Astrocyte (in vitro differentiated cells and primary cell): ENCODE results near the gene GIGYF2.

Experiments used
- CTCF ChIP-seq: IDR thresholded peaks from 2 replicates; pipeline ENCODE4 v1.5.1; 2011; ENCODE audit warnings: low read depth, mild to moderate bottlenecking, inconsistent platforms, low read length, moderate library complexity; ENCODE audit not compliant: insufficient read depth
- EZH2 ChIP-seq: IDR thresholded peaks from 2 replicates; pipeline ENCODE4 v1.6.1; 2012; ENCODE audit warnings: mild to moderate bottlenecking, low read length, inconsistent platforms; ENCODE audit not compliant: insufficient read depth

GRCh38 chr2:232681527-232681926, 15.6 kb upstream of the GIGYF2 start:
- TF ChIP-seq CTCF = no peak
- TF ChIP-seq EZH2 = no peak
